OCI-LY7 (cell line): Measurements from ENCODE around the gene ANKRD34A. TPM values are rescaled to one million over a fixed set of nuclear protein-coding genes. Genes with fewer than 3 reads are reported as not detected.

Experiments
- BruUV-seq: library from RNA; stranded (reverse); fragments of 400-500 nt; replicated peaks from 2 replicates; lab custom pipeline; 2021; lab: Mats Ljungman, UMichigan
- CTCF ChIA-PET: fragments of 300-600 bp; sonication (Branson Sonifier 250); formaldehyde crosslinking; loops from one replicate; lab custom pipeline; 2022; ENCODE audit warnings: antibody characterized with exemption; ENCODE audit not compliant: unreplicated experiment; lab: Charles Lee
- POLR2A ChIA-PET: fragments of 300-600 bp; sonication (Branson Sonifier 250); formaldehyde crosslinking; loops from one replicate; lab custom pipeline; 2022; ENCODE audit warnings: antibody characterized with exemption; lab: Charles Lee
- DNase-seq: peaks from one replicate; pipeline ENCODE4 v3.0.0-alpha.2; 2015; ENCODE audit warnings: low spot score
- H2AFZ ChIP-seq: fragments of 200-600 bp; sonication (generic), shearing (Covaris generic); 2 replicates; pipeline ENCODE4 v1.6.1; 2014; ENCODE audit warnings: mild to moderate bottlenecking, antibody characterized with exemption, low read length, moderate library complexity
- H3K27ac ChIP-seq: fragments of 200-600 bp; sonication (generic); 2 replicates; pipeline ENCODE4 v1.5.1; 2014; ENCODE audit warnings: mixed run types, low read depth, mild to moderate bottlenecking, moderate library complexity, low read length, inconsistent platforms; ENCODE audit not compliant: poor library complexity, severe bottlenecking
- H3K36me3 ChIP-seq: fragments of 200-600 bp; sonication (generic); 2 replicates; pipeline ENCODE4 v1.6.1; 2014; ENCODE audit warnings: mild to moderate bottlenecking, antibody characterized with exemption, low read length, moderate library complexity, mixed read lengths; ENCODE audit not compliant: insufficient read depth
- H3K4me1 ChIP-seq: fragments of 200-600 bp; sonication (generic); 2 replicates; pipeline ENCODE4 v1.5.1; 2014; ENCODE audit warnings: mild to moderate bottlenecking, low read length; ENCODE audit not compliant: insufficient read depth, poor library complexity, severe bottlenecking
- H3K4me2 ChIP-seq: fragments of 200-600 bp; sonication (generic); 2 replicates; pipeline ENCODE4 v1.6.1; 2014; ENCODE audit warnings: mild to moderate bottlenecking, low read length
- H3K4me3 ChIP-seq: fragments of 200-600 bp; sonication (generic); 2 replicates; pipeline ENCODE4 v1.5.1; 2014; ENCODE audit warnings: mild to moderate bottlenecking, low read depth, low read length; ENCODE audit not compliant: poor library complexity, severe bottlenecking
- H3K79me2 ChIP-seq: fragments of 200-600 bp; sonication (generic); 2 replicates; pipeline ENCODE4 v1.6.1; 2016; ENCODE audit warnings: low read depth, mild to moderate bottlenecking, low read length, moderate library complexity, mixed read lengths; ENCODE audit not compliant: insufficient read depth
- H3K9me2 ChIP-seq: fragments of 200-600 bp; sonication (generic); 2 replicates; pipeline ENCODE4 v1.6.1; 2016; ENCODE audit warnings: mild to moderate bottlenecking, low read length, mixed read lengths; ENCODE audit not compliant: insufficient read depth
- H3K9me3 ChIP-seq: fragments of 200-600 bp; sonication (generic); 2 replicates; pipeline ENCODE4 v1.6.1; 2014; ENCODE audit warnings: mild to moderate bottlenecking, mixed run types, low read length, mixed read lengths
- H4K20me1 ChIP-seq: fragments of 200-600 bp; sonication (generic); 2 replicates; pipeline ENCODE4 v1.6.1; 2014; ENCODE audit warnings: mild to moderate bottlenecking, antibody characterized with exemption, low read length, moderate library complexity, mixed read lengths; ENCODE audit not compliant: insufficient read depth
- EZH2phosphoT487 ChIP-seq: fragments of 200-600 bp; sonication (generic); IDR thresholded peaks from 2 replicates; pipeline ENCODE4 v1.6.1; 2018; ENCODE audit warnings: low read depth, borderline replicate concordance, mild to moderate bottlenecking, mixed run types, antibody characterized with exemption, low read length, moderate library complexity, mixed read lengths
- intact Hi-C: fragments of 100-400 bp; cut with micrococcal nuclease; formaldehyde crosslinking; loops from one replicate; pipeline ENCODE4 v1.10.0; 2022; ENCODE audit not compliant: unreplicated experiment
- total RNA-seq, 2 experiments: library from RNA; depleted of rRNA in 1 of 2; stranded (reverse); fragments of >200 nt in 1 of 2; shearing (Covaris generic) in 1 of 2; gene quantifications; 2 replicates each; pipeline ENCODE4 v1.2.3, GENCODE V29; 2014 to 2022
- TF ChIP-seq, protein P1 (sequence below): fragments of 200-600 bp; sonication (generic); conservative IDR thresholded peaks from 2 replicates; pipeline ENCODE4 v1.5.1; 2014; ENCODE audit warnings: mild to moderate bottlenecking, antibody characterized with exemption, low read length, moderate library complexity, mixed read lengths

Gene ANKRD34A
- total RNA-seq, 2 experiments from 2014 or later: 1.9 to 4.8 TPM

DNA sequence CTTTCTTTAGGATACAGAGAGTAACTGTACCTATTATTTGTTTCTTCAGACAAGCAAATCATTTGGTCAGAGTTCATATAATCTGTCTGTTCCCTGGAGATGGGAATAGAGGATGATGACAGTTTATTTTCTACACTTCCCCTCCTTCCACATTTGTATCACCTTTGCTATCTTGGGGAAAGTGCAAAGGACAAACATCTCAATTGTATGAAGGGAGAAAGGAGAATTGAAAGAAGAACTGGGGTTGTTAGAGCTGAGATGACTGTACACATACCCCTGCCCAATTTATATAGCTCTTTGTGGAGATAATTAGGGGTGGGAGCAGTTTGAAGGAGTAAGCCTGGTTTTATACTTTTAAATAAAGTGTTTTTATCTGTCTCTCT lies 14.1 kb upstream of the ANKRD34A start:
- CTCF ChIA-PET: interaction anchor here (1.4 to 4.1 kb wide), 6 partner anchors 9 to 34 kb away, joined by 4 to 20 read pairs (median 7); partner anchors contain the start of gene TXNIP
- Histone ChIP-seq H4K20me1 (no peaks in the 10 kb centered on the region), H3K4me3 (no peak overlapping the region), H3K79me2 (no peaks in the 10 kb centered on the region), H3K36me3 (no peaks in the 10 kb centered on the region), H2AFZ (peak overlapping the region; percentile 75; the same call in 1 of the 2 replicates), H3K4me1 (peaks cover 62% of the 10 kb centered on the region), H3K4me2 (peak overlapping the region; percentile 62), H3K9me3 (no peaks in the 10 kb centered on the region), H3K9me2 (no peaks in the 10 kb centered on the region), H3K27ac (peak overlapping the region; percentile 94)
- POLR2A ChIA-PET: interaction anchor here (1.2 to 4.6 kb wide), 13 partner anchors 11 to 120 kb away, joined by 3 to 67 read pairs (median 10); partner anchors contain the start of genes ANKRD34A, PIAS3, POLR3GL and RBM8A
- intact Hi-C loops: loop anchor here (2.0 to 5.0 kb wide), 2 partner anchors 58 to 131 kb away; partner anchors contain the start of gene NUDT17
- TF ChIP-seq, protein P1, sequence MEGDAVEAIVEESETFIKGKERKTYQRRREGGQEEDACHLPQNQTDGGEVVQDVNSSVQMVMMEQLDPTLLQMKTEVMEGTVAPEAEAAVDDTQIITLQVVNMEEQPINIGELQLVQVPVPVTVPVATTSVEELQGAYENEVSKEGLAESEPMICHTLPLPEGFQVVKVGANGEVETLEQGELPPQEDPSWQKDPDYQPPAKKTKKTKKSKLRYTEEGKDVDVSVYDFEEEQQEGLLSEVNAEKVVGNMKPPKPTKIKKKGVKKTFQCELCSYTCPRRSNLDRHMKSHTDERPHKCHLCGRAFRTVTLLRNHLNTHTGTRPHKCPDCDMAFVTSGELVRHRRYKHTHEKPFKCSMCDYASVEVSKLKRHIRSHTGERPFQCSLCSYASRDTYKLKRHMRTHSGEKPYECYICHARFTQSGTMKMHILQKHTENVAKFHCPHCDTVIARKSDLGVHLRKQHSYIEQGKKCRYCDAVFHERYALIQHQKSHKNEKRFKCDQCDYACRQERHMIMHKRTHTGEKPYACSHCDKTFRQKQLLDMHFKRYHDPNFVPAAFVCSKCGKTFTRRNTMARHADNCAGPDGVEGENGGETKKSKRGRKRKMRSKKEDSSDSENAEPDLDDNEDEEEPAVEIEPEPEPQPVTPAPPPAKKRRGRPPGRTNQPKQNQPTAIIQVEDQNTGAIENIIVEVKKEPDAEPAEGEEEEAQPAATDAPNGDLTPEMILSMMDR: no peak
- TF ChIP-seq EZH2phosphoT487: no peak
- DNase-seq: no peak
- BruUV-seq: TSS peak; percentile 99

DNA sequence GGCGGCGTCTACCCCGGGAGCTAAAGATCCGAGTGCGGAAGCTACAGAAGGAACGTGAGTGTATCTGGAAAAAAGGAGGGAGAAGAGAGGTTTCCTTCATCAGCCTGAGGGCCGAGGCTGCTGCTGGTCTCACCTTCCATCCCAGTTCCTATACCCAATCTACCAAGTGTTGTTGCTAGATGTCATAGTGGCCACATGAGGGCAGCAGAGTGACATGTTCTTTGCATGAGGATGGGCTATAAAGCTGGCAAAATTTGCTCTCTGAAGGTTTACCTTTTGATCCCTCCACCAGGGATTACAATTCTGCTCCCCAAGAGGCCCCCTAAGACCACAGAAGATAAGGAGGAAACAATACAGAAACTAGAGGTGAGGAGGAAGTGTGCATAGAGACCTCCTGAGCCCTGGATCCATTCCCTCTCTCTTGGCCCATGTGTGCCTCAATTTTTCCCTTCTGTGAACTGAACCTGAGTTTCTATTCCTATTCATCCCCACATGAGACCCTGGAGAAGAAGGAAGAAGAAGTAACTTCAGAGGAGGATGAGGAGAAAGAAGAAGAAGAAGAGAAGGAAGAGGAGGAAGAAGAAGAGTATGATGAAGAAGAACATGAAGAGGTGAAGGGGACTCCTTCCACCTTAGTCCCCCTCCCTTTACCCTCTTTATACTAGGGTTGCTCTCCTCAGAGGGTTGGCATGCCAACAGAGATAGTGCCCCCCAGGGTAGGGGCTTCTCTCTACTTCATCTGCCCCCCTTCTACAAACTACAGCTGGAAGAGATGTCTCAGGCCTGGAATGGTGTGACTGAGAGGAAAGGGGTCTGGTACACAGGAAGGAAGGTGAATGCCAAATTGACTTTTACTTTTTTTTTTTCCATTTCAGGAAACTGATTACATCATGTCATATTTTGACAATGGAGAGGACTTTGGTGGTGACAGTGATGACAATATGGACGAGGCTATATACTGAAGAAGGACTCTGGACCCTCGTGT lies 13.4 kb upstream of the ANKRD34A start:
- peak overlapping the region; percentile 75; the same call in 1 of the 2 replicates for H2AFZ ChIP-seq
- no peak for TF ChIP-seq EZH2phosphoT487
- TF ChIP-seq, protein P1: peak; percentile 93
- ChIA-PET CTCF (interaction anchor here (1.1 to 4.1 kb wide), 6 partner anchors 19 to 34 kb away, joined by 3 to 20 read pairs (median 4); partner anchors contain the start of gene TXNIP), POLR2A (interaction anchor here (0.6 to 4.6 kb wide), 13 partner anchors 12 to 119 kb away, joined by 3 to 67 read pairs (median 6); partner anchors contain the start of genes ANKRD34A, PIAS3, POLR3GL and RBM8A)
- intact Hi-C loops: loop anchor here (1.0 to 5.0 kb wide), 4 partner anchors 30 to 130 kb away; partner anchors contain the start of gene NUDT17
- peak overlapping the region; percentile 94 for H3K27ac ChIP-seq
- H3K4me2 ChIP-seq: peak overlapping the region; percentile 62
- no peaks in the 10 kb centered on the region for H3K36me3 ChIP-seq
- peak; percentile 90 for DNase-seq
- no peak overlapping the region for H3K4me3 ChIP-seq
- H3K9me2 ChIP-seq: no peaks in the 10 kb centered on the region
- H3K4me1 ChIP-seq: peaks cover 55% of the 10 kb centered on the region
- BruUV-seq: no TSS peak
- H4K20me1 ChIP-seq: no peaks in the 10 kb centered on the region
- no peaks in the 10 kb centered on the region for H3K9me3 ChIP-seq
- no peaks in the 10 kb centered on the region for H3K79me2 ChIP-seq
